Neural cell (in vitro differentiated cells): ENCODE measurements around the gene ZFP69B. TPM values are rescaled to one million over a fixed set of nuclear protein-coding genes. Genes with fewer than 3 reads are reported as not detected.
A peak's percentile ranks its signal among the peaks of the same experiment; 100 is the strongest.

ENCODE experiments used
- H2AFZ ChIP-seq: fragments of 200-600, 300-800 bp; sonication (generic), shearing (Covaris generic); 2 replicates; pipeline ENCODE4 v1.6.0; 2014; ENCODE audit warnings: low read depth, mild to moderate bottlenecking, antibody characterized with exemption, low read length, moderate library complexity
- H3F3A ChIP-seq: fragments of 200-600 bp; shearing (Covaris generic); 2 replicates; pipeline ENCODE4 v1.6.1; 2016; ENCODE audit warnings: mild to moderate bottlenecking, moderate library complexity, mixed read lengths, antibody characterized with exemption, low read length; ENCODE audit not compliant: insufficient read depth, poor library complexity, severe bottlenecking
- H3K27ac ChIP-seq: fragments of 200-600, 300-800 bp; sonication (generic), shearing (Covaris generic); 2 replicates; pipeline ENCODE4 v1.5.1; 2014; ENCODE audit warnings: mild to moderate bottlenecking, low read length, moderate library complexity
- H3K27me3 ChIP-seq: fragments of 300-800, 200-600 bp; sonication (generic), shearing (Covaris generic); 2 replicates; pipeline ENCODE4 v1.6.0; 2014; ENCODE audit warnings: mild to moderate bottlenecking, low read depth, low read length, moderate library complexity; ENCODE audit not compliant: insufficient read depth
- H3K36me3 ChIP-seq: fragments of 300-800, 200-600 bp; sonication (generic), shearing (Covaris generic); 2 replicates; pipeline ENCODE4 v1.5.1; 2014; ENCODE audit warnings: mild to moderate bottlenecking, antibody characterized with exemption, low read length, moderate library complexity; ENCODE audit not compliant: insufficient read depth
- H3K4me2 ChIP-seq: fragments of 300-800, 200-600 bp; sonication (generic), shearing (Covaris generic); 2 replicates; pipeline ENCODE4 v1.6.0; 2014; ENCODE audit warnings: mild to moderate bottlenecking, low read length
- H3K4me3 ChIP-seq: fragments of 300-800, 200-600 bp; sonication (generic), shearing (Covaris generic); 2 replicates; pipeline ENCODE4 v1.5.1; 2014; ENCODE audit warnings: mild to moderate bottlenecking, low read length, moderate library complexity
- H3K79me2 ChIP-seq: fragments of 200-600 bp; shearing (Covaris generic); replicated peaks from 2 replicates; pipeline ENCODE4 v1.6.0; 2014; ENCODE audit warnings: mild to moderate bottlenecking, low read length, moderate library complexity; ENCODE audit not compliant: insufficient read depth
- H3K9ac ChIP-seq: fragments of 300-800, 200-600 bp; sonication (generic), shearing (Covaris generic); 2 replicates; pipeline ENCODE4 v1.6.1; 2016; ENCODE audit warnings: mild to moderate bottlenecking, low read length, mixed read lengths
- H3K9me2 ChIP-seq: fragments of 200-600 bp; shearing (Covaris generic); 2 replicates; pipeline ENCODE4 v1.6.1; 2016; ENCODE audit warnings: mild to moderate bottlenecking, low read length, mixed read lengths; ENCODE audit not compliant: insufficient read depth
- H3K9me3 ChIP-seq: fragments of 200-600, 300-800 bp; sonication (generic), shearing (Covaris generic); 2 replicates; pipeline ENCODE4 v1.6.1; 2016; ENCODE audit warnings: mild to moderate bottlenecking, mixed run types, low read length, moderate library complexity, mixed read lengths
- H4K20me1 ChIP-seq: fragments of 200-600 bp; shearing (Covaris generic); 2 replicates; pipeline ENCODE4 v1.6.1; 2016; ENCODE audit warnings: mild to moderate bottlenecking, mixed run types; ENCODE audit not compliant: insufficient read depth
- EP300 ChIP-seq: fragments of 450-650 bp; conservative IDR thresholded peaks from 2 replicates; pipeline ENCODE4 v1.6.1; 2014; ENCODE audit warnings: antibody characterized with exemption, mild to moderate bottlenecking, moderate library complexity; ENCODE audit not compliant: poor library complexity, severe bottlenecking
- EZH2 ChIP-seq: fragments of 200-600, 300-800 bp; shearing (Covaris generic), sonication (generic); IDR thresholded peaks from 2 replicates; pipeline ENCODE4 v1.6.1; 2014; ENCODE audit warnings: antibody characterized with exemption, low read length, borderline replicate concordance, mild to moderate bottlenecking; ENCODE audit not compliant: insufficient read depth, poor library complexity, severe bottlenecking
- MXI1 ChIP-seq: fragments of 450-650 bp; conservative IDR thresholded peaks from 2 replicates; pipeline ENCODE4 v1.6.1; 2014; ENCODE audit warnings: antibody characterized with exemption, mild to moderate bottlenecking; ENCODE audit not compliant: poor library complexity, severe bottlenecking
- POLR2AphosphoS5 ChIP-seq: IDR thresholded peaks from 2 replicates; pipeline ENCODE4 v1.6.1; 2012
- RAD21 ChIP-seq: fragments of 450-650 bp; conservative IDR thresholded peaks from 2 replicates; pipeline ENCODE4 v1.6.1; 2014; ENCODE audit warnings: antibody characterized with exemption, mild to moderate bottlenecking, moderate library complexity
- SMC3 ChIP-seq: fragments of 450-650 bp; conservative IDR thresholded peaks from 2 replicates; pipeline ENCODE4 v1.6.1; 2014; ENCODE audit warnings: antibody characterized with exemption, mild to moderate bottlenecking, moderate library complexity; ENCODE audit not compliant: poor library complexity
- TAF1 ChIP-seq: IDR thresholded peaks from 2 replicates; pipeline ENCODE4 v1.6.1; 2012; ENCODE audit warnings: low read depth
- polyA plus RNA-seq: library from polyadenylated mRNA; depleted of rRNA; stranded (reverse); fragments of >200 nt; gene quantifications from 2 replicates; pipeline ENCODE4 v1.2.3, GENCODE V29; 2014
- TF ChIP-seq, protein P1 (sequence below): IDR thresholded peaks from 2 replicates; pipeline ENCODE4 v1.6.1; 2012; ENCODE audit warnings: borderline replicate concordance
- TF ChIP-seq, protein P2 (sequence below): fragments of 450-650 bp; IDR thresholded peaks from 2 replicates; pipeline ENCODE4 v1.5.1; 2014; ENCODE audit warnings: antibody characterized with exemption, mild to moderate bottlenecking, moderate library complexity; ENCODE audit not compliant: poor library complexity, severe bottlenecking

The ZFP69B gene
- polyA plus RNA-seq, 1 donor from 2014 or later: 21.6 TPM

DNA sequence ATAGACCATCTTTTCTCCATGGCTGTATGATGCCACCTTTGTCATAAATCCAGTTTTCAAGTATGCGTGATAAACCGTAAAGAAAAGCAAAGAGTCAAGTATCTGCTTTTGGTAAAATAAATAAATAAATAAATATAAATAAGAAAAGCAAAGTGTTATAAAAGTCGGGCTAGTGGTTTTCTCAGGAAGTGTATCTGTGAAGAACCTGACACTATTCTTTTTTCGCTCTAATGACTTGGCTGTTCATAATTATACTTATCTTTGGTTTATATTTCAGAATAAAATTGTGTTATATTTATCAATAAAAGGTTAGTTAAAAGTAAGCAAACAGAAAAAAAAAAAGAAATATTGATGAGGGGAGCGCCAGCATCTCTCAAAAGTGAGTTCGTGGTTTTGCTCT is 57.7 kb downstream of the ZFP69B start:
- Histone ChIP-seq H3K9me2 (no peaks in the 10 kb centered on the region), H3K4me3 (peak overlapping the region; percentile 73), H3F3A (no peaks in the 10 kb centered on the region), H2AFZ (peak overlapping the region; percentile 59), H3K27ac (no peak overlapping the region), H3K9me3 (no peaks in the 10 kb centered on the region), H3K79me2 (no peaks in the 10 kb centered on the region), H3K4me2 (peak overlapping the region; percentile 42), H4K20me1 (no peaks in the 10 kb centered on the region), H3K9ac (peak overlapping the region; percentile 61), H3K27me3 (peaks cover 3% of the 10 kb centered on the region), H3K36me3 (no peaks in the 10 kb centered on the region)
- TF ChIP-seq, protein P1, sequence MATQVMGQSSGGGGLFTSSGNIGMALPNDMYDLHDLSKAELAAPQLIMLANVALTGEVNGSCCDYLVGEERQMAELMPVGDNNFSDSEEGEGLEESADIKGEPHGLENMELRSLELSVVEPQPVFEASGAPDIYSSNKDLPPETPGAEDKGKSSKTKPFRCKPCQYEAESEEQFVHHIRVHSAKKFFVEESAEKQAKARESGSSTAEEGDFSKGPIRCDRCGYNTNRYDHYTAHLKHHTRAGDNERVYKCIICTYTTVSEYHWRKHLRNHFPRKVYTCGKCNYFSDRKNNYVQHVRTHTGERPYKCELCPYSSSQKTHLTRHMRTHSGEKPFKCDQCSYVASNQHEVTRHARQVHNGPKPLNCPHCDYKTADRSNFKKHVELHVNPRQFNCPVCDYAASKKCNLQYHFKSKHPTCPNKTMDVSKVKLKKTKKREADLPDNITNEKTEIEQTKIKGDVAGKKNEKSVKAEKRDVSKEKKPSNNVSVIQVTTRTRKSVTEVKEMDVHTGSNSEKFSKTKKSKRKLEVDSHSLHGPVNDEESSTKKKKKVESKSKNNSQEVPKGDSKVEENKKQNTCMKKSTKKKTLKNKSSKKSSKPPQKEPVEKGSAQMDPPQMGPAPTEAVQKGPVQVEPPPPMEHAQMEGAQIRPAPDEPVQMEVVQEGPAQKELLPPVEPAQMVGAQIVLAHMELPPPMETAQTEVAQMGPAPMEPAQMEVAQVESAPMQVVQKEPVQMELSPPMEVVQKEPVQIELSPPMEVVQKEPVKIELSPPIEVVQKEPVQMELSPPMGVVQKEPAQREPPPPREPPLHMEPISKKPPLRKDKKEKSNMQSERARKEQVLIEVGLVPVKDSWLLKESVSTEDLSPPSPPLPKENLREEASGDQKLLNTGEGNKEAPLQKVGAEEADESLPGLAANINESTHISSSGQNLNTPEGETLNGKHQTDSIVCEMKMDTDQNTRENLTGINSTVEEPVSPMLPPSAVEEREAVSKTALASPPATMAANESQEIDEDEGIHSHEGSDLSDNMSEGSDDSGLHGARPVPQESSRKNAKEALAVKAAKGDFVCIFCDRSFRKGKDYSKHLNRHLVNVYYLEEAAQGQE: no peak
- no peak for TF ChIP-seq TAF1
- no peak for TF ChIP-seq MXI1
- TF ChIP-seq EP300: no peak
- TF ChIP-seq EZH2: no peak
- no peak for TF ChIP-seq SMC3

DNA sequence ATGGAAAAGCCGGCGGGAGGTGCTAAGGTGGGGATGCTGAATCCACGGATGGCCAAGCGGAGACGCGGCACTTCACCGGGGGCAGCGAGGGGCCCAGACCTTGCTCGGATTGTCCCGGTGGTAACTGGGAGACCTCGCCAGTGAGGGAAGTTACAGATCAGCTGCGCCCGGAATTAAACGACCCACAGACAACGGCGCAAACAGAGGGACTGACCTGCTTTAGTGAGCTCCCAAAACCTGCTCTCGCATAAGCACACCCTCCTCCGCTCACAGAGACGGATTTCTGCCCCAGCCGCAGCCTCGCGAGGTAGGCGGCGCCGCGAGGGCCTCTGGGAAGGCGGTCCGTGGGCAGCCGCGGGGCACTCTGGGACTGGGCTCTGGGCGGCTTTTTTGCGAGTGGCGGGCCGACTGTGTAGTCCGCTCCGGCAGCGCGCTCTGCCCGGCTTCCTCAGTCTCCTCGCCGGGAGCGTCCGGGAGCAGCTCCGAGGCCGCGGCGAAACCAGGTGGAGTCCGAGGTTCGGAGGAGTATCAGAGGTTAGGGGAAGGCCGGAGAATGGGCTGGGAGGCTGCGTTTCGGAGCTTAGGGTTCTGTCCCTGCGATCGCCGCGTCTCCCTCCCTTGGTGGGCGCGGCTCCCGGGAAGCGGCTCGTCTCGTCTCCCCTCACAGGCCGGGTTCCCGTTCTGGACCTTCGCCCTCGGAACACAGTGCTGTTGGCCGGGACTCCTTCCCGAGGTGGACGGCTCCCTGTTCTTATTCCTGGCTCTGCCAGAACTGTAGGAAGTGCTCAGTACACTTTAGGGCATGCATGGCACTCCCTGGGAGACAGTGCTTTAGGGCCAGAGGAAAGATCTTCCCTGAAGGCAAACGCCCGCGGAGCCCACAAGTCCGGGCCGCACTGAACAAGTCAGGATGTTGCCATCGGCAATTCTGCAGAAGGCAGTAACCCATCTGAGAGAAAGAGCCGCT is 58.4 kb downstream of the ZFP69B start, which contains the start of gene EXO5:
Gene EXO5, plus strand, starts transcription at position 393 of the 967 bp plus-strand sequence. CDS start 5,778 bp downstream, outside the sequence.
- Histone ChIP-seq H3K9me3 (no peaks in the 10 kb centered on the region), H3K27ac (no peak within 1 kb of the TSS), H4K20me1 (no peaks in the 10 kb centered on the region), H3F3A (no peaks in the 10 kb centered on the region), H3K79me2 (no peaks in the 10 kb centered on the region), H3K9ac (peak within 1 kb of the TSS; percentile 61), H3K4me2 (peak within 1 kb of the TSS; percentile 42), H2AFZ (peak within 1 kb of the TSS; percentile 59), H3K4me3 (peak within 1 kb of the TSS; percentile 73), H3K9me2 (no peaks in the 10 kb centered on the region), H3K27me3 (peaks cover 3% of the 10 kb centered on the region), H3K36me3 (no peaks in the 10 kb centered on the region)
- TF ChIP-seq, protein P1: no peak
- TF ChIP-seq EZH2 (no peak), SMC3 (no peak), POLR2AphosphoS5 (peak; percentile 10), MXI1 (peak; percentile 24), EP300 (no peak), TAF1 (no peak), RAD21 (no peak)
- TF ChIP-seq, protein P2, sequence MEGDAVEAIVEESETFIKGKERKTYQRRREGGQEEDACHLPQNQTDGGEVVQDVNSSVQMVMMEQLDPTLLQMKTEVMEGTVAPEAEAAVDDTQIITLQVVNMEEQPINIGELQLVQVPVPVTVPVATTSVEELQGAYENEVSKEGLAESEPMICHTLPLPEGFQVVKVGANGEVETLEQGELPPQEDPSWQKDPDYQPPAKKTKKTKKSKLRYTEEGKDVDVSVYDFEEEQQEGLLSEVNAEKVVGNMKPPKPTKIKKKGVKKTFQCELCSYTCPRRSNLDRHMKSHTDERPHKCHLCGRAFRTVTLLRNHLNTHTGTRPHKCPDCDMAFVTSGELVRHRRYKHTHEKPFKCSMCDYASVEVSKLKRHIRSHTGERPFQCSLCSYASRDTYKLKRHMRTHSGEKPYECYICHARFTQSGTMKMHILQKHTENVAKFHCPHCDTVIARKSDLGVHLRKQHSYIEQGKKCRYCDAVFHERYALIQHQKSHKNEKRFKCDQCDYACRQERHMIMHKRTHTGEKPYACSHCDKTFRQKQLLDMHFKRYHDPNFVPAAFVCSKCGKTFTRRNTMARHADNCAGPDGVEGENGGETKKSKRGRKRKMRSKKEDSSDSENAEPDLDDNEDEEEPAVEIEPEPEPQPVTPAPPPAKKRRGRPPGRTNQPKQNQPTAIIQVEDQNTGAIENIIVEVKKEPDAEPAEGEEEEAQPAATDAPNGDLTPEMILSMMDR: no peak
